H1 (cell line): ENCODE measurements around the gene CD164. TPM values are rescaled to one million over a fixed set of nuclear protein-coding genes. Genes with fewer than 3 reads are reported as not detected.

Experiments
- BACH1 ChIP-seq: IDR thresholded peaks from 2 replicates; pipeline ENCODE4 v1.6.1; 2012; ENCODE audit warnings: low read length, improper control_type of control experiment
- BRCA1 ChIP-seq: IDR thresholded peaks from 2 replicates; pipeline ENCODE4 v1.6.1; 2012; ENCODE audit warnings: low read depth, low read length, improper control_type of control experiment
- CHD1 ChIP-seq: IDR thresholded peaks from 2 replicates; pipeline ENCODE4 v1.6.1; 2012; ENCODE audit warnings: low read depth, low read length, improper control_type of control experiment
- CREB1 ChIP-seq: IDR thresholded peaks from 2 replicates; pipeline ENCODE4 v1.6.1; 2012; ENCODE audit warnings: inconsistent platforms
- KDM1A ChIP-seq: fragments of 200-600, 300-600 bp; sonication (generic); IDR thresholded peaks from 2 replicates; pipeline ENCODE4 v1.7.1; 2016; ENCODE audit warnings: mild to moderate bottlenecking, low read length, borderline replicate concordance
- SUZ12 ChIP-seq: fragments of 200-600 bp; sonication (generic); IDR thresholded peaks from 2 replicates; pipeline ENCODE4 v1.6.1; 2012; ENCODE audit warnings: mild to moderate bottlenecking, inconsistent platforms, low read length, moderate library complexity, mixed read lengths
- TAF1 ChIP-seq: IDR thresholded peaks from 2 replicates; pipeline ENCODE4 v1.6.1; 2011; ENCODE audit warnings: mild to moderate bottlenecking, low read depth, low read length
- YY1 ChIP-seq: IDR thresholded peaks from 2 replicates; pipeline ENCODE4 v1.6.1; 2011; ENCODE audit warnings: low read depth, mild to moderate bottlenecking, low read length
- polyA plus RNA-seq, 7 experiments: library from polyadenylated mRNA; depleted of rRNA in 3 of 7; stranded (reverse) in 5 of 7; unstranded in 2 of 7; fragments of >200 nt in 5 of 7; fragments of 200-250 nt in 2 of 7; gene quantifications; 1 replicate in 5 of 7; 2 replicates in 1 of 7; 4 replicates in 1 of 7; pipeline versions ENCODE4 v1.2.1 to v1.2.3, GENCODE V29; 2011 to 2013; ENCODE audit warnings: missing spikeins in 2 of 7, mixed read lengths in 2 of 7
- total RNA-seq: library from RNA; stranded (reverse); fragmentation: NEBNext Ultra II Directional; extraction: Animal tissue kit (Norgen Biotek cat#: 25700); gene quantifications from 2 replicates; pipeline ENCODE4 v1.2.1, GENCODE V29; 2021
- TF ChIP-seq, protein P1 (sequence below): fragments of 300-600 bp; sonication (generic); IDR thresholded peaks from 2 replicates; pipeline ENCODE4 v1.7.1; 2012; ENCODE audit warnings: low read length, moderate library complexity, mild to moderate bottlenecking, inconsistent platforms; ENCODE audit not compliant: insufficient replicate concordance

Gene CD164
- total and polyA plus RNA-seq, 2 of the 8 experiments (the other 6 are each of a cell fraction or from before 2014, with no cell fraction given), result 69.3 to 94.3 TPM

DNA sequence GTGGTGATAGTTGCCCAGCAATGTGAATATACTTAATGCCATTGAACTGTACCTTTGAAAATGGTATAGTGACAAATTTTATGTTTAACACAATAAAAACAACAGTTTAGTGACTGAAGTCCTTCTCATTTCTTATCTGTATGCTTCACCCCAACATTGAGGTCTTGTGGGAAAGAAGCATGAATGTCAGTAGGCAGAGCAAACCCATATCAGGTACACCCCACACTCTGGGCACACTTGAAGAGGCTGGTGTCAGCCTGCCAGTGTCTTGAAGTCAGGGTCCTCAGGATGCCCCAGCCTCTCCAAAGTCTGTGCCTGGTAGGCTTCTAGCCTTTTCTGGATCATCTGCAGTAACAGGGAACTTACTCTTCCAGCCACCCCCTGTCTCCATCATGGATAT lies 51.2 kb downstream of the CD164 start (continued):
- TF ChIP-seq, protein P1, sequence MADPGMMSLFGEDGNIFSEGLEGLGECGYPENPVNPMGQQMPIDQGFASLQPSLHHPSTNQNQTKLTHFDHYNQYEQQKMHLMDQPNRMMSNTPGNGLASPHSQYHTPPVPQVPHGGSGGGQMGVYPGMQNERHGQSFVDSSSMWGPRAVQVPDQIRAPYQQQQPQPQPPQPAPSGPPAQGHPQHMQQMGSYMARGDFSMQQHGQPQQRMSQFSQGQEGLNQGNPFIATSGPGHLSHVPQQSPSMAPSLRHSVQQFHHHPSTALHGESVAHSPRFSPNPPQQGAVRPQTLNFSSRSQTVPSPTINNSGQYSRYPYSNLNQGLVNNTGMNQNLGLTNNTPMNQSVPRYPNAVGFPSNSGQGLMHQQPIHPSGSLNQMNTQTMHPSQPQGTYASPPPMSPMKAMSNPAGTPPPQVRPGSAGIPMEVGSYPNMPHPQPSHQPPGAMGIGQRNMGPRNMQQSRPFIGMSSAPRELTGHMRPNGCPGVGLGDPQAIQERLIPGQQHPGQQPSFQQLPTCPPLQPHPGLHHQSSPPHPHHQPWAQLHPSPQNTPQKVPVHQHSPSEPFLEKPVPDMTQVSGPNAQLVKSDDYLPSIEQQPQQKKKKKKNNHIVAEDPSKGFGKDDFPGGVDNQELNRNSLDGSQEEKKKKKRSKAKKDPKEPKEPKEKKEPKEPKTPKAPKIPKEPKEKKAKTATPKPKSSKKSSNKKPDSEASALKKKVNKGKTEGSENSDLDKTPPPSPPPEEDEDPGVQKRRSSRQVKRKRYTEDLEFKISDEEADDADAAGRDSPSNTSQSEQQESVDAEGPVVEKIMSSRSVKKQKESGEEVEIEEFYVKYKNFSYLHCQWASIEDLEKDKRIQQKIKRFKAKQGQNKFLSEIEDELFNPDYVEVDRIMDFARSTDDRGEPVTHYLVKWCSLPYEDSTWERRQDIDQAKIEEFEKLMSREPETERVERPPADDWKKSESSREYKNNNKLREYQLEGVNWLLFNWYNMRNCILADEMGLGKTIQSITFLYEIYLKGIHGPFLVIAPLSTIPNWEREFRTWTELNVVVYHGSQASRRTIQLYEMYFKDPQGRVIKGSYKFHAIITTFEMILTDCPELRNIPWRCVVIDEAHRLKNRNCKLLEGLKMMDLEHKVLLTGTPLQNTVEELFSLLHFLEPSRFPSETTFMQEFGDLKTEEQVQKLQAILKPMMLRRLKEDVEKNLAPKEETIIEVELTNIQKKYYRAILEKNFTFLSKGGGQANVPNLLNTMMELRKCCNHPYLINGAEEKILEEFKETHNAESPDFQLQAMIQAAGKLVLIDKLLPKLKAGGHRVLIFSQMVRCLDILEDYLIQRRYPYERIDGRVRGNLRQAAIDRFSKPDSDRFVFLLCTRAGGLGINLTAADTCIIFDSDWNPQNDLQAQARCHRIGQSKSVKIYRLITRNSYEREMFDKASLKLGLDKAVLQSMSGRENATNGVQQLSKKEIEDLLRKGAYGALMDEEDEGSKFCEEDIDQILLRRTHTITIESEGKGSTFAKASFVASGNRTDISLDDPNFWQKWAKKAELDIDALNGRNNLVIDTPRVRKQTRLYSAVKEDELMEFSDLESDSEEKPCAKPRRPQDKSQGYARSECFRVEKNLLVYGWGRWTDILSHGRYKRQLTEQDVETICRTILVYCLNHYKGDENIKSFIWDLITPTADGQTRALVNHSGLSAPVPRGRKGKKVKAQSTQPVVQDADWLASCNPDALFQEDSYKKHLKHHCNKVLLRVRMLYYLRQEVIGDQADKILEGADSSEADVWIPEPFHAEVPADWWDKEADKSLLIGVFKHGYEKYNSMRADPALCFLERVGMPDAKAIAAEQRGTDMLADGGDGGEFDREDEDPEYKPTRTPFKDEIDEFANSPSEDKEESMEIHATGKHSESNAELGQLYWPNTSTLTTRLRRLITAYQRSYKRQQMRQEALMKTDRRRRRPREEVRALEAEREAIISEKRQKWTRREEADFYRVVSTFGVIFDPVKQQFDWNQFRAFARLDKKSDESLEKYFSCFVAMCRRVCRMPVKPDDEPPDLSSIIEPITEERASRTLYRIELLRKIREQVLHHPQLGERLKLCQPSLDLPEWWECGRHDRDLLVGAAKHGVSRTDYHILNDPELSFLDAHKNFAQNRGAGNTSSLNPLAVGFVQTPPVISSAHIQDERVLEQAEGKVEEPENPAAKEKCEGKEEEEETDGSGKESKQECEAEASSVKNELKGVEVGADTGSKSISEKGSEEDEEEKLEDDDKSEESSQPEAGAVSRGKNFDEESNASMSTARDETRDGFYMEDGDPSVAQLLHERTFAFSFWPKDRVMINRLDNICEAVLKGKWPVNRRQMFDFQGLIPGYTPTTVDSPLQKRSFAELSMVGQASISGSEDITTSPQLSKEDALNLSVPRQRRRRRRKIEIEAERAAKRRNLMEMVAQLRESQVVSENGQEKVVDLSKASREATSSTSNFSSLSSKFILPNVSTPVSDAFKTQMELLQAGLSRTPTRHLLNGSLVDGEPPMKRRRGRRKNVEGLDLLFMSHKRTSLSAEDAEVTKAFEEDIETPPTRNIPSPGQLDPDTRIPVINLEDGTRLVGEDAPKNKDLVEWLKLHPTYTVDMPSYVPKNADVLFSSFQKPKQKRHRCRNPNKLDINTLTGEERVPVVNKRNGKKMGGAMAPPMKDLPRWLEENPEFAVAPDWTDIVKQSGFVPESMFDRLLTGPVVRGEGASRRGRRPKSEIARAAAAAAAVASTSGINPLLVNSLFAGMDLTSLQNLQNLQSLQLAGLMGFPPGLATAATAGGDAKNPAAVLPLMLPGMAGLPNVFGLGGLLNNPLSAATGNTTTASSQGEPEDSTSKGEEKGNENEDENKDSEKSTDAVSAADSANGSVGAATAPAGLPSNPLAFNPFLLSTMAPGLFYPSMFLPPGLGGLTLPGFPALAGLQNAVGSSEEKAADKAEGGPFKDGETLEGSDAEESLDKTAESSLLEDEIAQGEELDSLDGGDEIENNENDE, result no peak
- TF ChIP-seq YY1 (no peak), TAF1 (no peak), CHD1 (no peak), KDM1A (no peak), BRCA1 (no peak), BACH1 (no peak), CREB1 (no peak), SUZ12 (no peak)
